22Rv1 (cell line): ENCODE data around the gene EOMES.

Source experiments
- ZFX ChIP-seq: fragments of 450-650 bp; IDR thresholded peaks from 2 replicates; pipeline ENCODE4 v1.6.1; 2017; ENCODE audit warnings: antibody characterized with exemption, borderline replicate concordance
- TF ChIP-seq, protein P1 (sequence below): fragments of 450-650 bp; IDR thresholded peaks from 2 replicates; pipeline ENCODE4 v1.5.1; 2017; ENCODE audit warnings: mild to moderate bottlenecking

DNA sequence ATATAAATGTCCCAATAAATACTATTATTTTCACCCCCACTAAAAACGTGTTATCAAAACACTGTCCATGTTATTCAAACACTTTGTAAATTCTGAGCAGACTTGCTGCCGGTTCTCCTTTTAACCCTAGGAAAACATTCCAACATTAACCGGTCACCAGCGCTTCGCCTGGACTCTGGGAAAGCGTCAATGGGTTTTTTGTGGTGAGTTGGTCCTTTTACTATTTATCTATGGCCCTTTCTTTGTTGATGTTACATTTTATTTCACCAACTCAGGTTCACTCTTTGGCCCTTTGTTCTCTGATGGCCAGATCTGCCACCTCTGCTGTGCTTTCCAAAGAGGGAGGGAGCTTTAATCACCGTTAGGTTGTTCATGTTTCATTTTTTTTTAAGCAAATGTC lies 4.1 kb upstream of the EOMES start:
- TF ChIP-seq ZFX, result no peak
- TF ChIP-seq, protein P1, sequence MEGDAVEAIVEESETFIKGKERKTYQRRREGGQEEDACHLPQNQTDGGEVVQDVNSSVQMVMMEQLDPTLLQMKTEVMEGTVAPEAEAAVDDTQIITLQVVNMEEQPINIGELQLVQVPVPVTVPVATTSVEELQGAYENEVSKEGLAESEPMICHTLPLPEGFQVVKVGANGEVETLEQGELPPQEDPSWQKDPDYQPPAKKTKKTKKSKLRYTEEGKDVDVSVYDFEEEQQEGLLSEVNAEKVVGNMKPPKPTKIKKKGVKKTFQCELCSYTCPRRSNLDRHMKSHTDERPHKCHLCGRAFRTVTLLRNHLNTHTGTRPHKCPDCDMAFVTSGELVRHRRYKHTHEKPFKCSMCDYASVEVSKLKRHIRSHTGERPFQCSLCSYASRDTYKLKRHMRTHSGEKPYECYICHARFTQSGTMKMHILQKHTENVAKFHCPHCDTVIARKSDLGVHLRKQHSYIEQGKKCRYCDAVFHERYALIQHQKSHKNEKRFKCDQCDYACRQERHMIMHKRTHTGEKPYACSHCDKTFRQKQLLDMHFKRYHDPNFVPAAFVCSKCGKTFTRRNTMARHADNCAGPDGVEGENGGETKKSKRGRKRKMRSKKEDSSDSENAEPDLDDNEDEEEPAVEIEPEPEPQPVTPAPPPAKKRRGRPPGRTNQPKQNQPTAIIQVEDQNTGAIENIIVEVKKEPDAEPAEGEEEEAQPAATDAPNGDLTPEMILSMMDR, result no peak
